ELR (cell line): Measurements from ENCODE around the gene PFN2.

ENCODE experiments used
- DNase-seq: peaks from one replicate; pipeline ENCODE4 v3.0.0-alpha.2; 2015; ENCODE audit warnings: low read depth

The PFN2 gene

DNA sequence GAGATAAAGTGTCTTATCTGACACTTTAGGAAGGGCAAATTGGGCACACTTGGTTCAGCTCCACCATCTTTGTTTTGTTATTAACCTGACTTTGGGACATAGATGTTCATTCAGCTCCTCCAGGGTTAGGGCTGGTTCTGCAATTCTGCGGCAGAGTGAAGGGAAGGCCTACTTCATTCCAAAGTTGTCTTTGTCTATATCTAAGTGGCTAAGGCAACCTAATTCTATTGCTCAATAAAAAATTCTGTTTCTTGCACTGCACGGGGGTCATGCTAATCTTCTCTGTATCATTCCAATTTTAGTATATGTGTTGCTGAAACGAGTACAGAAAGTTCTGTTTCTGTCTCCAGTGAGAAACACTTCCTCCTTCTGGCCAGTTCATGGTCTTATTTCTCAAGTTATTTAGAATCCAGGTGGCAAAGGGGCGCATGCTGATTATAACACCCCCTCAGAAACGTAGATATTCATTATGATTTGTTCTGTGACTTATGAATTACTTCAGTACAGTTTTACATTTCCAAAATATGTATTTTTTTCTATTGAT, 53.5 kb downstream of the PFN2 start:
- DNase-seq = no peak
